ENCODE measurements around the gene SNX5. TPM values are rescaled to one million over a fixed set of nuclear protein-coding genes. Genes with fewer than 3 reads are reported as not detected.
A peak's percentile ranks its signal among the peaks of the same experiment; 100 is the strongest.

Gene SNX5
- total RNA-seq, 1 experiment from 2014 or later: 188 TPM

- Histone ChIP-seq H3K36me3 (ENCODE audit: insufficient read depth, low read length, poor library complexity, severe bottlenecking) (peaks cover 43% of the 10 kb centered on the region), H3K9me3 (ENCODE audit: low read depth, low read length, poor library complexity, severe bottlenecking) (no peaks in the 10 kb centered on the region), H3K4me3 (ENCODE audit: low read depth, low read length, poor library complexity, severe bottlenecking) (no peak overlapping the region), H3K27ac (ENCODE audit: low read depth, low read length, poor library complexity, severe bottlenecking) (no peak overlapping the region), H3K4me1 (ENCODE audit: insufficient read depth, low read length, poor library complexity, severe bottlenecking) (peaks cover 7% of the 10 kb centered on the region), H3K27me3 (replicated peaks; ENCODE audit: insufficient read depth, low read depth, low read length, poor library complexity) (no peaks in the 10 kb centered on the region)
- ChIA-PET POLR2A (ENCODE audit: low non-redundant PET) (interaction anchor here (0.7 kb wide), 1 partner anchor 9 kb away, joined by 3 read pairs; no protein-coding TSS in a partner anchor), CTCF (no interaction called here)
- intact Hi-C loops (cut with micrococcal nuclease; ENCODE audit: unreplicated experiment): loop anchor here (10.0 kb wide), 3 partner anchors 326 to 486 kb away; partner anchors contain the start of gene BFSP1
- TSS peak; percentile 68 for BruUV-seq (replicated peaks)
- no peak for DNase-seq (ENCODE audit: low spot score)
- TF ChIP-seq EZH2 (IDR thresholded peaks at IDR 0.05; ENCODE audit: borderline replicate concordance, low read depth, low read length, poor library complexity, severe bottlenecking): no peak
- no peak for TF ChIP-seq CTCF (conservative IDR thresholded peaks at IDR 0.05; ENCODE audit: low read depth, low read length)
Observed at GRCh38 chr20:17990278-17990972, 21.8 kb upstream of the SNX5 start.

- BruUV-seq (replicated peaks): no TSS peak
- TF ChIP-seq EZH2 (IDR thresholded peaks at IDR 0.05; ENCODE audit: borderline replicate concordance, low read depth, low read length, poor library complexity, severe bottlenecking) (no peak), CTCF (conservative IDR thresholded peaks at IDR 0.05; ENCODE audit: low read depth, low read length) (no peak)
- ChIA-PET CTCF (no interaction called here), POLR2A (ENCODE audit: low non-redundant PET) (interaction anchor here (0.7 kb wide), 1 partner anchor 17 kb away, joined by 3 read pairs; no protein-coding TSS in a partner anchor)
- H3K4me1 ChIP-seq (ENCODE audit: insufficient read depth, low read length, poor library complexity, severe bottlenecking): no peaks in the 10 kb centered on the region
- intact Hi-C loops (cut with micrococcal nuclease; ENCODE audit: unreplicated experiment): no loop called here
- H3K27me3 ChIP-seq (replicated peaks; ENCODE audit: insufficient read depth, low read depth, low read length, poor library complexity): no peaks in the 10 kb centered on the region
- no peaks in the 10 kb centered on the region for H3K9me3 ChIP-seq (ENCODE audit: low read depth, low read length, poor library complexity, severe bottlenecking)
- H3K4me3 ChIP-seq (ENCODE audit: low read depth, low read length, poor library complexity, severe bottlenecking): no peak overlapping the region
- H3K27ac ChIP-seq (ENCODE audit: low read depth, low read length, poor library complexity, severe bottlenecking): no peak overlapping the region
- H3K36me3 ChIP-seq (ENCODE audit: insufficient read depth, low read length, poor library complexity, severe bottlenecking): peaks cover 51% of the 10 kb centered on the region
- DNase-seq (ENCODE audit: low spot score): no peak
Observed at GRCh38 chr20:17987988-17988387, 19.4 kb upstream of the SNX5 start.

- H3K4me1 ChIP-seq (ENCODE audit: insufficient read depth, low read length, poor library complexity, severe bottlenecking): no peaks in the 10 kb centered on the region
- no peaks in the 10 kb centered on the region for H3K9me3 ChIP-seq (ENCODE audit: low read depth, low read length, poor library complexity, severe bottlenecking)
- H3K27ac ChIP-seq (ENCODE audit: low read depth, low read length, poor library complexity, severe bottlenecking): no peak overlapping the region
- H3K4me3 ChIP-seq (ENCODE audit: low read depth, low read length, poor library complexity, severe bottlenecking): no peak overlapping the region
- no TSS peak for BruUV-seq (replicated peaks)
- CTCF ChIA-PET: no interaction called here
- POLR2A ChIA-PET (ENCODE audit: low non-redundant PET): no interaction called here
- H3K36me3 ChIP-seq (ENCODE audit: insufficient read depth, low read length, poor library complexity, severe bottlenecking): peaks cover 49% of the 10 kb centered on the region
- TF ChIP-seq CTCF (conservative IDR thresholded peaks at IDR 0.05; ENCODE audit: low read depth, low read length) (no peak), EZH2 (IDR thresholded peaks at IDR 0.05; ENCODE audit: borderline replicate concordance, low read depth, low read length, poor library complexity, severe bottlenecking) (no peak)
- H3K27me3 ChIP-seq (replicated peaks; ENCODE audit: insufficient read depth, low read depth, low read length, poor library complexity): no peaks in the 10 kb centered on the region
- intact Hi-C loops (cut with micrococcal nuclease; ENCODE audit: unreplicated experiment): no loop called here
- no peak for DNase-seq (ENCODE audit: low spot score)
Observed at GRCh38 chr20:17985388-17986018, 16.9 kb upstream of the SNX5 start.
